Measurements from ENCODE around the gene HSPE1. TPM values are rescaled to one million over a fixed set of nuclear protein-coding genes. Genes with fewer than 3 reads are reported as not detected.

HSPE1 gene
- polyA plus RNA-seq, 3 donors, result 25.2 to 46.2 (median 44.9) TPM

- Histone ChIP-seq H3K4me2 (replicated peaks; ENCODE audit: extremely low read depth, low read length, poor library complexity, severe bottlenecking) (no peak overlapping the region), H3K9me3 (replicated peaks in 1 of 2; ENCODE audit: control insufficient read depth in 1 of 2, insufficient read depth in 1 of 2, low read length in 2 of 2) (no peaks in the 10 kb centered on the region), H3K27ac (ENCODE audit: low read depth in 1 of 2, low read length in 2 of 2) (no peak overlapping the region), H3K4me1 (ENCODE audit: control insufficient read depth in 1 of 2, insufficient read depth in 2 of 2, low read length in 2 of 2) (peaks cover under 1 to 5% of the 10 kb centered on the region in 2 donors), H3K36me3 (replicated peaks in 1 of 2; ENCODE audit: control insufficient read depth in 1 of 2, insufficient read depth in 2 of 2, low read length in 2 of 2) (peaks cover 10 to 25% of the 10 kb centered on the region in 2 donors), H2AFZ (ENCODE audit: insufficient read depth, low read depth, low read length, poor library complexity, severe bottlenecking) (no peak overlapping the region), H3K79me2 (ENCODE audit: insufficient read depth, low read length) (peaks cover 25% of the 10 kb centered on the region), H4K20me1 (ENCODE audit: insufficient read depth, low read length) (no peaks in the 10 kb centered on the region), H3K27me3 (ENCODE audit: control insufficient read depth in 2 of 2, insufficient read depth in 2 of 2, low read length in 2 of 2) (no peaks in the 10 kb centered on the region), H3K4me3 (replicated peaks in 1 of 3; ENCODE audit: low read depth in 2 of 3, low read length in 3 of 3) (no peak overlapping the region), H3K9ac (ENCODE audit: insufficient read depth, low read length, poor library complexity, severe bottlenecking) (no peak overlapping the region)
- WGBS (ENCODE audit: insufficient coverage), result no CpG with 5 or more reads among the region's 5 CpGs
- no peak for TF ChIP-seq CTCF (IDR thresholded peaks at IDR 0.05)
- H3K27ac Mint-ChIP-seq, result no peak overlapping the region
- H3K4me1 Mint-ChIP-seq, result peaks cover 8% of the 10 kb centered on the region
- no peak overlapping the region for H3K4me3 Mint-ChIP-seq
- H3K27me3 Mint-ChIP-seq (ENCODE audit: low read depth in 3 of 3), result peaks cover 0 to 3% (median 0%) of the 10 kb centered on the region in 3 donors
- DNase-seq, result no peak
- intact Hi-C loops (cut with micrococcal nuclease), result no loop called here
- H3K9me3 Mint-ChIP-seq, result no peaks in the 10 kb centered on the region
- H3K36me3 Mint-ChIP-seq, result peaks cover 14 to 33% of the 10 kb centered on the region in 2 donors
Measured at GRCh38 chr2:197506658-197507057, 6.5 kb downstream of the HSPE1 start.

GRCh38 chr2:197513915-197514314, 13.7 kb downstream of the HSPE1 start:
- Histone ChIP-seq H3K9me3 (replicated peaks in 1 of 2; ENCODE audit: control insufficient read depth in 1 of 2, insufficient read depth in 1 of 2, low read length in 2 of 2) (no peaks in the 10 kb centered on the region), H4K20me1 (ENCODE audit: insufficient read depth, low read length) (peaks cover 17% of the 10 kb centered on the region), H2AFZ (ENCODE audit: insufficient read depth, low read depth, low read length, poor library complexity, severe bottlenecking) (no peak overlapping the region), H3K4me2 (replicated peaks; ENCODE audit: extremely low read depth, low read length, poor library complexity, severe bottlenecking) (no peak overlapping the region), H3K27ac (ENCODE audit: low read depth in 1 of 2, low read length in 2 of 2) (no peak overlapping the region), H3K9ac (ENCODE audit: insufficient read depth, low read length, poor library complexity, severe bottlenecking) (no peak overlapping the region), H3K27me3 (ENCODE audit: control insufficient read depth in 2 of 2, insufficient read depth in 2 of 2, low read length in 2 of 2) (no peaks in the 10 kb centered on the region), H3K4me3 (replicated peaks in 1 of 3; ENCODE audit: low read depth in 2 of 3, low read length in 3 of 3) (no peak overlapping the region), H3K79me2 (ENCODE audit: insufficient read depth, low read length) (peaks cover 31% of the 10 kb centered on the region), H3K36me3 (replicated peaks in 1 of 2; ENCODE audit: control insufficient read depth in 1 of 2, insufficient read depth in 2 of 2, low read length in 2 of 2) (no peaks in the 10 kb centered on the region), H3K4me1 (ENCODE audit: control insufficient read depth in 1 of 2, insufficient read depth in 2 of 2, low read length in 2 of 2) (peaks cover 15 to 27% of the 10 kb centered on the region in 2 donors)
- Mint-ChIP-seq H3K36me3 (peaks cover 2 to 6% of the 10 kb centered on the region in 2 donors), H3K27me3 (ENCODE audit: low read depth in 3 of 3) (no peaks in the 10 kb centered on the region), H3K9me3 (peaks cover 0 to 1% (median 0%) of the 10 kb centered on the region in 7 donors), H3K4me3 (no peak overlapping the region), H3K27ac (no peak overlapping the region), H3K4me1 (peaks cover 22% of the 10 kb centered on the region)
- DNase-seq, result no peak
- intact Hi-C loops (cut with micrococcal nuclease), result loop anchor here in 1 of 2 donors (2.0 to 10.0 kb wide), 2 partner anchors 13 to 191 kb away; partner anchors contain the start of genes HSPE1 and MARS2
- TF ChIP-seq CTCF (IDR thresholded peaks at IDR 0.05), result no peak
- 100% methylated on average over 3 of the region's 5 CpGs for WGBS (ENCODE audit: insufficient coverage)
